ENCODE results near the gene ETFBKMT. TPM values are rescaled to one million over a fixed set of nuclear protein-coding genes. Genes with fewer than 3 reads are reported as not detected.
"Not testable (repeated sequence)": the region's sequence is repeated elsewhere in the genome, so short reads cannot be mapped to it uniquely, and the experiment has no call there.

ETFBKMT gene
- total RNA-seq, 2 donors from 2014 or later, result 2.0 to 2.4 TPM

GRCh38 chr12:31669020-31669419 lies 9.5 kb downstream of the ETFBKMT start:
- Histone ChIP-seq H3K4me1 (ENCODE audit: control insufficient read depth, insufficient read depth, low read length) (no peaks in the 10 kb centered on the region), H3K4me3 (ENCODE audit: low read length) (no peak overlapping the region), H3K27me3 (ENCODE audit: control insufficient read depth, insufficient read depth, low read length, poor library complexity, severe bottlenecking) (no peaks in the 10 kb centered on the region), H3K9ac (ENCODE audit: extremely low read depth, low read length, poor library complexity, severe bottlenecking) (no peak overlapping the region), H3K36me3 (ENCODE audit: control insufficient read depth, insufficient read depth, low read length) (no peaks in the 10 kb centered on the region), H3K27ac (ENCODE audit: low read depth, low read length) (no peak overlapping the region), H3K9me3 (ENCODE audit: control insufficient read depth, low read length) (peaks cover 54% of the 10 kb centered on the region)
- Mint-ChIP-seq H3K4me3 (no peak overlapping the region), H3K27me3 (ENCODE audit: insufficient read depth) (no peaks in the 10 kb centered on the region), H3K36me3 (ENCODE audit: low read depth) (peaks cover 46% of the 10 kb centered on the region), H3K27ac (no peak overlapping the region), H3K9me3 (peaks cover 59% of the 10 kb centered on the region), H3K4me1 (peaks cover 5% of the 10 kb centered on the region)
- DNase-seq, result no peak
- no peak for TF ChIP-seq CTCF (conservative IDR thresholded peaks at IDR 0.05)

GRCh38 chr12:31669582-31669981 lies 10.1 kb downstream of the ETFBKMT start:
- WGBS, 2 experiments (ENCODE audit: insufficient coverage in 1 of 2, insufficient read length in 1 of 2), result 90 to 93% methylated on average over 2 of the region's 2 CpGs
- H3K9me3 ChIP-seq (ENCODE audit: control insufficient read depth, low read length), result peaks cover 55% of the 10 kb centered on the region
- H3K9ac ChIP-seq (ENCODE audit: extremely low read depth, low read length, poor library complexity, severe bottlenecking); H3K27ac ChIP-seq (ENCODE audit: low read depth, low read length); H3K4me1 ChIP-seq (ENCODE audit: control insufficient read depth, insufficient read depth, low read length); H3K27me3 ChIP-seq (ENCODE audit: control insufficient read depth, insufficient read depth, low read length, poor library complexity, severe bottlenecking); H3K4me3 ChIP-seq (ENCODE audit: low read length); DNase-seq; H3K36me3 ChIP-seq (ENCODE audit: control insufficient read depth, insufficient read depth, low read length); H3K27me3 Mint-ChIP-seq (ENCODE audit: insufficient read depth); H3K4me3 Mint-ChIP-seq; H3K4me1 Mint-ChIP-seq; H3K27ac Mint-ChIP-seq: not testable (repeated sequence)
- Mint-ChIP-seq H3K9me3 (peaks cover 60% of the 10 kb centered on the region), H3K36me3 (ENCODE audit: low read depth) (peaks cover 46% of the 10 kb centered on the region)

GRCh38 chr12:31672521-31672920 lies 13.0 kb downstream of the ETFBKMT start:
- Histone ChIP-seq H3K4me3 (ENCODE audit: low read length) (no peak overlapping the region), H3K9ac (ENCODE audit: extremely low read depth, low read length, poor library complexity, severe bottlenecking) (no peak overlapping the region), H3K9me3 (ENCODE audit: control insufficient read depth, low read length) (peaks cover 38% of the 10 kb centered on the region), H3K36me3 (ENCODE audit: control insufficient read depth, insufficient read depth, low read length) (no peaks in the 10 kb centered on the region), H3K4me1 (ENCODE audit: control insufficient read depth, insufficient read depth, low read length) (no peaks in the 10 kb centered on the region), H3K27me3 (ENCODE audit: control insufficient read depth, insufficient read depth, low read length, poor library complexity, severe bottlenecking) (no peaks in the 10 kb centered on the region), H3K27ac (ENCODE audit: low read depth, low read length) (no peak overlapping the region)
- Mint-ChIP-seq H3K36me3 (ENCODE audit: low read depth) (peaks cover 37% of the 10 kb centered on the region), H3K4me3 (no peak overlapping the region), H3K27me3 (ENCODE audit: insufficient read depth) (no peaks in the 10 kb centered on the region), H3K4me1 (peaks cover 5% of the 10 kb centered on the region), H3K9me3 (peaks cover 51% of the 10 kb centered on the region), H3K27ac (no peak overlapping the region)
- 90 to 93% methylated on average over 2 to 4 of the region's 4 CpGs for WGBS, 2 experiments (ENCODE audit: insufficient coverage in 1 of 2, insufficient read length in 1 of 2)
- TF ChIP-seq CTCF (conservative IDR thresholded peaks at IDR 0.05), result no peak
- DNase-seq, result no peak

Measured in endodermal cell (in vitro differentiated cells).